T-cell (primary cell): ENCODE results near the gene ATR. TPM values are rescaled to one million over a fixed set of nuclear protein-coding genes. Genes with fewer than 3 reads are reported as not detected.

Source experiments
- ATAC-seq, 4 experiments: fragments of 200-7000 bp in 3 of 4; fragments of 150-1000 bp in 1 of 4; cut with Tn5 transposase; replicated peaks in 1 of 4; 1 replicate in 3 of 4; 2 replicates in 1 of 4; pipeline ENCODE4 v1.10.0; 2021; ENCODE audit warnings: moderate library complexity in 3 of 4, mild to moderate bottlenecking in 2 of 4, moderate number of reproducible peaks in 1 of 4
- CTCF ChIA-PET, 2 donors: fragments of 300-600 bp; sonication (Branson Sonifier 250); formaldehyde crosslinking; loops; one replicate each; lab custom pipeline; 2022; ENCODE audit warnings: antibody characterized with exemption in 2 of 2; lab: Charles Lee
- POLR2A ChIA-PET, 2 donors: fragments of 300-600 bp; sonication (Branson Sonifier 250); formaldehyde crosslinking; loops; one replicate each; lab custom pipeline; 2022; ENCODE audit warnings: antibody characterized with exemption in 2 of 2; lab: Charles Lee
- DNase-seq, 35 experiments: peaks; one replicate each; pipeline versions ENCODE4 v3.0.0 to v3.0.0-alpha.2; 2013 to 2023
- H3K27ac ChIP-seq: one replicate; pipeline ENCODE4 v1.5.1; 2013; ENCODE audit warnings: low read length
- H3K27me3 ChIP-seq, 2 experiments: replicated peaks in 1 of 2; 1 replicate in 1 of 2; 2 replicates in 1 of 2; pipeline versions ENCODE4 v1.6.1 to v1.7.0; 2013; ENCODE audit warnings: low read length in 1 of 2, mixed read lengths in 1 of 2; ENCODE audit not compliant: control insufficient read depth in 2 of 2, insufficient read depth in 2 of 2; ENCODE audit errors: extremely low read depth in 1 of 2
- H3K36me3 ChIP-seq, 2 donors: 1 replicate in 1 of 2; 2 replicates in 1 of 2; pipeline versions ENCODE4 v1.6.1 to v1.7.0; 2013; ENCODE audit warnings: low read length in 1 of 2; ENCODE audit not compliant: control insufficient read depth in 2 of 2, insufficient read depth in 1 of 2; ENCODE audit errors: extremely low read depth in 1 of 2
- H3K4me1 ChIP-seq, 2 experiments: 1 replicate in 1 of 2; 2 replicates in 1 of 2; pipeline versions ENCODE4 v1.6.1 to v1.7.0; 2013; ENCODE audit warnings: low read length in 2 of 2, mixed read lengths in 1 of 2; ENCODE audit not compliant: insufficient read depth in 2 of 2, control insufficient read depth in 1 of 2; ENCODE audit errors: extremely low read depth in 1 of 2
- H3K4me3 ChIP-seq, 2 donors: 1 replicate in 1 of 2; 2 replicates in 1 of 2; pipeline versions ENCODE4 v1.5.1 to v1.7.0; 2013; ENCODE audit warnings: mild to moderate bottlenecking in 2 of 2, low read length in 1 of 2, moderate library complexity in 1 of 2; ENCODE audit not compliant: control insufficient read depth in 1 of 2; ENCODE audit errors: extremely low read depth in 1 of 2
- H3K9me3 ChIP-seq: 2 replicates; pipeline ENCODE4 v1.7.0; 2013
- H3K27ac Mint-ChIP-seq, 2 donors: one replicate each; pipeline ENCODE4 v1.8.0; 2020 to 2021; ENCODE audit warnings: mild to moderate bottlenecking in 2 of 2, mixed read lengths in 2 of 2
- H3K27me3 Mint-ChIP-seq, 2 donors: one replicate each; pipeline ENCODE4 v1.8.0; 2021 to 2022; ENCODE audit warnings: mixed read lengths in 2 of 2
- H3K36me3 Mint-ChIP-seq: one replicate; pipeline ENCODE4 v1.8.0; 2021; ENCODE audit warnings: mixed read lengths
- H3K4me1 Mint-ChIP-seq, 3 donors: one replicate each; pipeline ENCODE4 v1.8.0; 2020 to 2022; ENCODE audit warnings: mixed read lengths in 3 of 3, mild to moderate bottlenecking in 1 of 3
- H3K4me3 Mint-ChIP-seq, 3 donors: one replicate each; pipeline ENCODE4 v1.8.0; 2020 to 2022; ENCODE audit warnings: mild to moderate bottlenecking in 3 of 3, mixed read lengths in 3 of 3, moderate library complexity in 3 of 3
- H3K9me3 Mint-ChIP-seq, 3 donors: one replicate each; pipeline ENCODE4 v1.8.0; 2020 to 2022; ENCODE audit warnings: mixed read lengths in 3 of 3
- WGBS: methylation state at CpG from one replicate; pipeline ENCODE4 v1.1.5; 2013; ENCODE audit warnings: missing lambda C conversion rate; ENCODE audit not compliant: insufficient coverage; 5-methylcytosine and 5-hydroxymethylcytosine counted together
- total RNA-seq, 35 experiments: library from RNA in 6 of 35; stranded (reverse) in 6 of 35; fragments of 120-200 nt in 1 of 35; gene quantifications; one replicate each; pipeline versions ENCODE4 v1.2.1 to v1.2.4 and lab custom pipeline; 2013 to 2026

The ATR gene
- total RNA-seq, 5 donors from 2014 or later (not counting 1 experiment from before 2014, with no cell fraction given): 32.8 to 40.9 (median 36.3) TPM

DNA sequence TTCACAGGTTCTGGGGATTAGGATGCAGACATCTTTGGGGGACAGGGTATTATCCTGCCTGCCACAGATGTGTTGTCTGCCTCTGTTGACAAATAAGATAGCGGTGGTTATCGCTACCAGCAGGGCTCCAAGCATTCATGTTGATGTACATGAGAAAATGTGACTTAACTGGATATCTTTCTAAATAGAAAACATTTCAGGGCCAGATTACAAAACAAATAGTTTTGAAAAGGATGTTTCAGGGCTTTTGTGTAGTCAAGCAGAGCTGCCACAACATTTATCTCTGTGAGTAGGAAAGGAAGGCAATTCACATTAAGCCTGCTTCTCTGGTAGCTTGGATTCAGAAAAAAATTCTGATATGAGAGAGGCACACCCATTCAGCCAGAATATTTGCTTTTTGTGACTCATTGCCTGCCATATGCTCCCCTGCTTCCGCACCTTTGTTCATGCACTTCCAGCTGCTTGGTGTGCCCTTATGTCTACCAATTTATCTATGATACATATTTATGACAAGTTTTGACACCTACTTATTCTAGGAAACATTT is 40.5 kb upstream of the ATR start:
- Mint-ChIP-seq H3K4me3 (no peak overlapping the region), H3K27ac (no peak overlapping the region), H3K9me3 (no peaks in the 10 kb centered on the region), H3K36me3 (no peaks in the 10 kb centered on the region), H3K4me1 (no peaks in the 10 kb centered on the region), H3K27me3 (no peaks in the 10 kb centered on the region)
- no peaks in the 10 kb centered on the region for H3K4me1 ChIP-seq
- H3K9me3 ChIP-seq: no peaks in the 10 kb centered on the region
- H3K27ac ChIP-seq: no peak overlapping the region
- no peaks in the 10 kb centered on the region for H3K36me3 ChIP-seq
- peaks cover 0 to 7% of the 10 kb centered on the region in 2 experiments for H3K27me3 ChIP-seq
- ATAC-seq (no peak), DNase-seq (no peak)
- no CpG with 5 or more reads among the region's 3 CpGs for WGBS
- CTCF ChIA-PET: no interaction called here
- POLR2A ChIA-PET: no interaction called here
- H3K4me3 ChIP-seq: no peak overlapping the region

DNA sequence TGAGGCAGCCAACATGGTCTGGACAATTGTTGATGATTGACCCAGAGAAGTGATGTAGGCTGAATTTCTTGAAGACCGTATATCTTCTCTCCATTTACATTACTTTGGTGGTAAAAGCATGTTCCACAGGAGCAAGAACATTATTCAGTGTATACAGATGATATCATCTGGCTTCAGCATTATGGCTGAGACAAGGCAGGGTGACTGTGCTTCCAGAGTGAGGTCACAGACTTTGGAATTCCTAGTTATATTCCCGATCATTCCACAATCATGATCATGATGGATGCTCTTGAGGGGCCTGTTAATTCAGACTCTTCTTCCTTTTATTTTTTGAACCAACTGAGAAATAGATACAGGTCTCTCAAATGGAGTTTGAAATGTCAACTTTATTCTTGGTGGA is 36.6 kb upstream of the ATR start:
- Histone ChIP-seq H3K27me3 (peaks cover 0 to 4% of the 10 kb centered on the region in 2 experiments), H3K9me3 (no peaks in the 10 kb centered on the region), H3K4me1 (no peaks in the 10 kb centered on the region), H3K4me3 (no peak overlapping the region), H3K27ac (no peak overlapping the region), H3K36me3 (no peaks in the 10 kb centered on the region)
- no CpG with 5 or more reads among the region's 2 CpGs for WGBS
- Mint-ChIP-seq H3K9me3 (no peaks in the 10 kb centered on the region), H3K36me3 (no peaks in the 10 kb centered on the region), H3K4me3 (no peak overlapping the region), H3K27me3 (no peaks in the 10 kb centered on the region), H3K4me1 (no peaks in the 10 kb centered on the region), H3K27ac (no peak overlapping the region)
- no peak for ATAC-seq
- DNase-seq: no peak
- ChIA-PET POLR2A (no interaction called here), CTCF (interaction anchor here in 1 of 2 donors (0.6 kb wide), 1 partner anchor 41 kb away, joined by 8 read pairs; no protein-coding TSS in a partner anchor)

DNA sequence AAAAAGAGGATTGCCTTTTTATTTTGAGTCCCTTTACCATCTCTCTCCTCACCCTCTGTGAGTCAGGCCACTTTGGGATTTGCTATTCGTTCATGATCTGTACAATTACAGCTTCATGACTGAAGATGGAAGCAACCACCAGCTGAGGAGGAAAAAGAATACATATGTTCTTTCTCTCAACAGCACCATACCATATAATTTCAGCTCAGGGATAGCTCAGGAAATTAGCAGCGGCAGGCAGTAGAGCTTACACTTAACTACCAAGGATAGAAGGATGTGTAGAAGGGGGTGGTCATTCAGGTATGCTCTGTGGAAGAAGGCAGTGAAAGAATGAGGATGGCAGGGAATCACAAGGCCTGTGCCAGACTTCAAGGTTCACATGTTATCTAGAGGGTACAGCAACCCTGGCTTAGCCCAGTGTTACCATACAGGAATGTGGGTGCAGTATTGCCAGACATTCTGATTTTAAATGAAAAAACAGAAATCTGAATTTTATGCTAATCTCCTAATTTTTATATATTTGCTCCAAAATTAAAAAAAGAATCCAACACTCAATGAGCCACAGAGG is 35.6 kb upstream of the ATR start:
- Histone ChIP-seq H3K4me1 (no peaks in the 10 kb centered on the region), H3K27me3 (peaks cover 0 to 4% of the 10 kb centered on the region in 2 experiments), H3K4me3 (no peak overlapping the region), H3K9me3 (no peaks in the 10 kb centered on the region), H3K36me3 (no peaks in the 10 kb centered on the region), H3K27ac (no peak overlapping the region)
- DNase-seq (no peak), ATAC-seq (no peak)
- no peaks in the 10 kb centered on the region for H3K9me3 Mint-ChIP-seq
- no peaks in the 10 kb centered on the region for H3K4me1 Mint-ChIP-seq
- H3K27ac Mint-ChIP-seq: no peak overlapping the region
- no peaks in the 10 kb centered on the region for H3K27me3 Mint-ChIP-seq
- H3K36me3 Mint-ChIP-seq: no peaks in the 10 kb centered on the region
- POLR2A ChIA-PET: no interaction called here
- WGBS: 100% methylated on average over 1 of the region's 2 CpGs
- H3K4me3 Mint-ChIP-seq: no peak overlapping the region
- CTCF ChIA-PET: no interaction called here

DNA sequence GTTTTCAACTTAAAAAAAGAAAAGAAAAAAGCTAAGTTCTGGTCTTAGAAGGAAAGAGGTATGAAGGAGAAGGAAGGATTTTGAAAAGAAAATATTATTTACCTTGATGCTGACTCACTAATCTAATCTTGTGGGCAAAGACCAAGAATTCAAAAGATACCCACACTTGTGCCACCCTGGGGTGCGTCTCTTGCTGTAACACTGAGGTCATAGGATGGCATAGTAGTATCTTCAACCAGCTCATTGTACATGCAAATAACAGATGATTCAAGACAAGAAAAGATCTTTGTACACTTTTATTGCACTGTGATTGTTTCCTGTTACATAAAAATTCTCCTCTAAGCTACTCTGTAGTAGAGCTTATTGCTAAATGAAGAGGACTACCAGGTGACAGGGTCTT is 35.0 kb upstream of the ATR start:
- H3K9me3 Mint-ChIP-seq: no peaks in the 10 kb centered on the region
- Histone ChIP-seq H3K9me3 (no peaks in the 10 kb centered on the region), H3K27me3 (peaks cover 0 to 4% of the 10 kb centered on the region in 2 experiments), H3K4me3 (no peak overlapping the region), H3K4me1 (no peaks in the 10 kb centered on the region), H3K27ac (no peak overlapping the region), H3K36me3 (no peaks in the 10 kb centered on the region)
- H3K27ac Mint-ChIP-seq: no peak overlapping the region
- H3K4me1 Mint-ChIP-seq: no peaks in the 10 kb centered on the region
- ChIA-PET POLR2A (no interaction called here), CTCF (no interaction called here)
- WGBS: no CpG with 5 or more reads among the region's 1 CpG
- ATAC-seq (no peak), DNase-seq (no peak)
- H3K27me3 Mint-ChIP-seq: no peaks in the 10 kb centered on the region
- H3K4me3 Mint-ChIP-seq: no peak overlapping the region
- no peaks in the 10 kb centered on the region for H3K36me3 Mint-ChIP-seq

DNA sequence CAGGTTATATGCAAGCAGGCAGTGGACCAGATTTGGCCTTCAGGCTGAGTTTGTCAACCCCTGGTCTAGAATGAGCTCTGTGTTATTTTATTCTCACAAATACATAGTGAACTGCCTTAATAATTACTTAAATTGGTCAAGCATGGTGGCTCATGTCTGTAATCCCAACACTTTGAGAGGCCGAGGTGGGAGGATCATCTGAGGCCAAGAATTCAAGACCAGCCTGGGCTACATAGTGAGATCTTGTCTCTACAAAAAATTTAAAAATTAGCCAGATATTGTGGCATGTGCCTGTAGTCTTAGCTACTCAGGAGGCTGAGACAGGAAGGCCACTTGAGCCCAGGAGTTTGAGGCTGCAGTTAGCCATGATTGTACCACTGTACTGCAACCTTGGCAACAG is 32.7 kb upstream of the ATR start:
- Histone ChIP-seq H3K36me3 (no peaks in the 10 kb centered on the region), H3K4me1 (no peaks in the 10 kb centered on the region), H3K27ac (no peak overlapping the region), H3K9me3 (no peaks in the 10 kb centered on the region), H3K4me3 (no peak overlapping the region), H3K27me3 (peaks cover 0 to 4% of the 10 kb centered on the region in 2 experiments)
- CTCF ChIA-PET: interaction anchor here in 1 of 2 donors (0.6 kb wide), 1 partner anchor 1344 kb away, joined by 3 read pairs; no protein-coding TSS in a partner anchor
- Mint-ChIP-seq H3K4me3 (no peak overlapping the region), H3K36me3 (no peaks in the 10 kb centered on the region), H3K9me3 (no peaks in the 10 kb centered on the region), H3K27me3 (no peaks in the 10 kb centered on the region), H3K4me1 (no peaks in the 10 kb centered on the region), H3K27ac (no peak overlapping the region)
- 90% methylated on average over 1 of the region's 1 CpG for WGBS
- ATAC-seq (no peak), DNase-seq (no peak)
- POLR2A ChIA-PET: no interaction called here

DNA sequence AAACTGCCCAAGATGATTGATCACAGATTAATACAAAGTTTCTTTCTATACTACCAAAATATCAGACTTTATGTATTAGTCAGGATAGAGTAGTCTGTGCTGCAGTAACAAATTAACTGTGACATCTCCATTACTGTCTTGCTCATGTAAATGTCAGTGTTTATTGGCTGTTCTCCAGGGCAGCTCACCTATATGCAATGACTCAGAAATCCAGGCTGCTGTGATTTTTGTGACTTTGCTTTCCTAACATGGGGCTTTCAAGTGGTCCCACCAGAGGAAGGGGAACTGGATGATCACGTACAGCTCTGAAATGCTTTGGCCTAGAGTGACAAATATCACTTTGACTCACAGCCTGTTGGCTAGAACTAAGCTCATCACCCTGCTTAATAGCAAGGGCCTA is 30.6 kb upstream of the ATR start:
- WGBS: 0% methylated on average over 1 of the region's 1 CpG
- no peak overlapping the region for H3K27ac Mint-ChIP-seq
- Histone ChIP-seq H3K9me3 (no peaks in the 10 kb centered on the region), H3K36me3 (no peaks in the 10 kb centered on the region), H3K27me3 (no peaks in the 10 kb centered on the region), H3K4me1 (no peaks in the 10 kb centered on the region), H3K4me3 (no peak overlapping the region), H3K27ac (no peak overlapping the region)
- H3K9me3 Mint-ChIP-seq: no peaks in the 10 kb centered on the region
- no peak for ATAC-seq
- CTCF ChIA-PET: interaction anchor here in 1 of 2 donors (1.6 kb wide), 1 partner anchor 9 kb away, joined by 3 read pairs; no protein-coding TSS in a partner anchor
- DNase-seq: no peak
- no peaks in the 10 kb centered on the region for H3K4me1 Mint-ChIP-seq
- POLR2A ChIA-PET: no interaction called here
- no peak overlapping the region for H3K4me3 Mint-ChIP-seq
- H3K27me3 Mint-ChIP-seq: no peaks in the 10 kb centered on the region
- no peaks in the 10 kb centered on the region for H3K36me3 Mint-ChIP-seq
